Activated CD4-positive, alpha-beta T cell treated with anti-CD3 and anti-CD28 coated beads for 24 hours (primary cell): Measurements from ENCODE around the gene SERPINE1.
A peak's percentile ranks its signal among the peaks of the same experiment; 100 is the strongest.

ENCODE experiments used
- DNase-seq, 2 donors: peaks; one replicate each; pipeline ENCODE4 v3.0.0-alpha.2; 2020; ENCODE audit warnings: low read depth in 2 of 2

The SERPINE1 gene

DNA sequence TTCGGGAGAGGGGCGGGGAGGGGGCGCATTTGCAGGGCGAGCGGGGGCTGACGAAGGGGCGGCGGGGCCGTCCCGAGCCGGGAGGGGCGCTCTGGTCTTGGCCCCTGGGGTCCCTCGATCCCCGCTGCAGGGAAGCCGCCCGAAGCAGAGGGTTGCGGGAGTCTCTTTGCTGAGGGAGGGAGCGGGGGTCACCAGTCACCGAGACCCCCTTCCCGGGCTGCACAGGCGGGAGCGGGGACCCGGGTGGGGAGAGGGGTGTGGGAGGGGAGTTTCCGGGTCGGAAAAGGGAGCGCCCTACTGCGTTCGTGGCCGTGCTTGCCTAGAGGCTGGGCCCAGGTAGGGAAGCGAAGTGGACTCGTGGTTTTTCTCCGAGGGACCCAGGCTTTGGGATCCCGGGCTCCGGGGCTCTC is 27.8 kb downstream of the SERPINE1 start:
- DNase-seq, result no peak

DNA sequence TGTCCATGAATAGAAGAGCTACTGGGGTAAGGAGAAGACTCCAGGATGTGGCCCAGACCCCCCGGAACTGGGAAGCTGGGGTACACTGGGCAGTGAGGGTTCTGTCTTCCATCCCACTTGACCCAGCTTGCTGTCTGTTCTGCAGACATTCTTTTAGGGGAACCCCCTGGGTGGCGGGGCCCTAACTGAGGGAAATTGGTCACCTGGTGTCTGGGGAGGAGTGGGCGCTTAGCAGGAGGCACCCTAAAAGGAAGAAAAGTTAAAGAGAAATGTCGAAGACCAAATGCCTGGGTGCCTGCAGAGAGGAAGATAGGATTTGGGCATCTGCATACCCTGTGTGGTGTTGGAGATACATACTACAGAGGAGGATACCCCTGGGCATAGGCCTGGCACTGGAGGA is 28.4 kb downstream of the SERPINE1 start:
- DNase-seq, result no peak

DNA sequence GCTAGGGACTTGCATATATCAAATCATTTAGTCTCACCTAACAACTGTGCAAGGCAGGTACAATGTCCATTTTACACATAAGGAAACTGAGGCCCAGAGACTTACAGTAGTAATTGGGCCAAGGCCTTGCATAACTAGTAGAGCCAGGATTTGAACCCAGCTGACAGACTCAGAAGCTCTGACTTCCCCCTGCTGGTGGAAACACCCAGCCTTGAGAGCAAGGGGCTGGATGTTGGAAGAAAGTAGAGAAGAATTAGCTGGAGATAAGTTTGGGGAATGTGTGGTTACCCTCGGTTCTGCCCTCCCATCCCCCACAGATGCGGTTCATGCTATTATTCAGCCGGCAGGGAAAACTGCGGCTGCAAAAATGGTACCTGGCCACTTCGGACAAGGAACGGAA is 29.4 kb downstream of the SERPINE1 start:
- DNase-seq, result no peak

DNA sequence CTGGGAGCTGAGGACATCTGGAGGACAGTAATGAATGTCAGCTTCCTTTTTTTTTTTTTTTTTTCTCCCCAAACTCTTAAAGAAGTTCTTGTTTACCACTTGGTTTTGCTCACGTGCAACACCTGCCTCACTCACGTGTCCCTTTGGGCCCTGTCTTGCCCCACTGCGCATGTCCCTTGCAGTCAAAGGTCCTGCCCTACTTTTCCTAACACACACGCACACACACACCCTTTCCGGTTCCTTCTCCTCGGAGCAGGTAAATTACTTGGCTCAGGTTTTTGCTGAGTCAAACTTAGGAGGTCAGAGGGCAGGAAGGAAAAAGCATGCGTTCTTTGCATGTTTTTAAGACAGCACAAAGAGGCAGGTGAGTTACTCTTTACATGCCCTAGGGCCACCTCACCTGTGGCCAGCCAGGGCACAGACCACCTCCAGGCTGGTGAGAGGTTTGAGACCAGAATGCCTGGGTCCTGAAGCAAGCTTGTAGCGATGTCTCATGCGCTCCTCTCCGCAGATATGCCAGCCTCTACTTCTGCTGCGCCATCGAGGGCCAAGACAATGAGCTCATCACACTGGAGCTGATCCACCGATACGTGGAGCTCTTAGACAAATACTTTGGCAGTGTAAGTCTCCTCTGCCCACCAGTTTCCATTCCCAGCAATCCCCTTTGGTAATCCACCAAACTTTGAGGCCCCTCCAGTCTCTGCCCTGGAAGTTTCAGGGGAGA is 30.1 kb downstream of the SERPINE1 start:
- no peak for DNase-seq

DNA sequence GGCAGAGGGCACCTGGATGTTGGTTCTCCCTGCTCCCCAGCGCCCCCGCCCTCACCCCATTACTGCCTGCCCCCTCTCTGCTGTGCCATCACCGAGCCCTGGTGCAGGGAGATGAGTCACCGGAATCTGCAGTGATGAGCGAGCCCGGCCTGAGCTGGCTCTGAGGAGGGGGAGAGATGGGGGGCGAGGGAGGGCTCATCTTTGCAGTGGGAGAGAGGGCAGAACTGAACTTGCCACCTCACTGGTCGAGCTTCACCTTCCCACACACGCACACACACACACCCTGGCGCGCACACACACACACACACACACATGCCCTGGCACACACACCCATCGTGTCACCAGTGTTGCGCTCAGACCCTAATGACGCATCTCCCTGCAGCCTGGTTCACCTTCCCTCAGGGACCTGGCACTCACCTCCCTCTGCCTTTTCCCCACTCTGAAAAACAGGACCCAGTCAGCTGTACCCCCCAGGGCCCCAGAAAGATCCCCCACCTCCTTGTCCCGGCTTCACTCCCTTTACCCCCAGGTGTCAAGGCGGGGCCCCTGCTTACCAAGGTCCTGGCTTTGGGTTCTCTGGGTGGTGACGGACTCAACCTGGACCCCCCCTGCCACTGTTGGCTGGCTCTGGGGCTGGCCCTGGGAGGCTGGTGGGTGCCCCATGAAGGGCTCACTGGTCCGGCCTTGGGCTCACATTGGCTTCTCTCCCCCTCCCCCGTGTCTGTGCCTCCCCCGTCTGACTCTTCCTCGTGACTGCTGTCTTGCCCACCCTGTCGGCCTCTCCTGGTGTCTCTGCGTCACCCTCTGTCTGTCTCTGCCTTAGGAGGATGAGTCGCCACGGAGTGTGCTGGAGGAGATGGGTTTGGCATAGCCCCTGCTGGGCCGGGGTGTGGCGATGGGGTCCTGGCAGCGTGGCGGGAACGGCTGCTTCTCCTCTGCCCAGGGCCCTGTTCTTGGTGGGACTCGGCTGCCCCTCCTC is 33.1 kb downstream of the SERPINE1 start:
- no peak for DNase-seq

DNA sequence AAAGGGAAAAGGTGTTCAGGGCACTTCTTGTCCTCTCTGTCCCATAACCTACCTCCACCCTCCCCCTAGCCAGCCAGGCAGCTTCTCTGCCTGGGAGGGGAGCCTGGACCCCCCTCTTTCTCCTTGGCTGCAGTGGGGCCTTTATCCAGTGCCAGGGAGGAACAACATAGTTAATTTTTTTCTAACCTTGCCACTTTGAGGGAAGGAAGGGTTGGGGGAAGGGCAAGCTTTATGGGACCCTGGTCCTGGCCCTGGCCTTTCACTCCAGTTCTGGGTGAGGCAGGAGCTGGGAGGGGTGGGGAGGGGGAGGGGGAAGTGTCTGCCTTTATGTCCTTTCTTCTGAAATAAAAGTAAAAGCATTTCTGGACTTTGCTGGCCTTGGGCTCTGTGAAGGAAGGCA is 34.0 kb downstream of the SERPINE1 start:
- no peak for DNase-seq

DNA sequence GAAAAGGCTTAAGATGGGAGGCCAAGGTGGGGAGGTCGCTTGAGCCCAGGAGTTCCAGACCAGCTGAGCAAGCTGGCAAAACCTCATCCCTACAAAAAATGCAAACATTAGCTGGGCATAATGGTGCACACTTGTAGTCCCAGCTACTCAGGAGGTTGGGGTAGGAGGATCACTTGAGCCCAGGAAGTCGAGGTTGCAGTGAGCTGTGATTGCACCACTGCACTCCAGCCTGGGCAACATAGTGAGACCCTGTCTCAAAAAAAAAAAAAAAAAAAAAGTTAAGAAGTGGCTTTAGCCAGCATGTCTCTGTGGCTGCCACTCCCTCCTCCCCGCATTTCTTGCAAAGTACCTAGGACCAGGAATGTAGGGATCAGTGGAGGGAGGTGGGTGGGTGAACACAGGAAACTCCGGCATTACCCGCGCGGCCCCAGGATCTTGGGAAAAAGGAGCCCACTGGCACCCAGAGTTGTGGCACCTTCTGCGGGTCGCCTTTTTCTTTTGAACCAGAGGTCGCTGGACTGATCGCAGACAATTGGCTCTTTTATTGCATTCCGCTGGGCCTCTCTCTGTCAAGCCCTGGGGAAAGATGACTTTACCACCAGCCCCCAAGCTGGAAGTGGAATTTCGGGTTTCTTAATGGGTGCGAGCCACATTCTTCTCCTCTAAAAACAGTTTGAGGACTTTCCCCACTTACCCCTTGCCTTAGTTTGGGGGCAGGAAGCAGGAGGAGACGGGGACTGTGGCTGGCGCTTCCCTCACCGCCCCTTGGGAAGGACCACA is 35.0 kb downstream of the SERPINE1 start:
- no peak for DNase-seq

DNA sequence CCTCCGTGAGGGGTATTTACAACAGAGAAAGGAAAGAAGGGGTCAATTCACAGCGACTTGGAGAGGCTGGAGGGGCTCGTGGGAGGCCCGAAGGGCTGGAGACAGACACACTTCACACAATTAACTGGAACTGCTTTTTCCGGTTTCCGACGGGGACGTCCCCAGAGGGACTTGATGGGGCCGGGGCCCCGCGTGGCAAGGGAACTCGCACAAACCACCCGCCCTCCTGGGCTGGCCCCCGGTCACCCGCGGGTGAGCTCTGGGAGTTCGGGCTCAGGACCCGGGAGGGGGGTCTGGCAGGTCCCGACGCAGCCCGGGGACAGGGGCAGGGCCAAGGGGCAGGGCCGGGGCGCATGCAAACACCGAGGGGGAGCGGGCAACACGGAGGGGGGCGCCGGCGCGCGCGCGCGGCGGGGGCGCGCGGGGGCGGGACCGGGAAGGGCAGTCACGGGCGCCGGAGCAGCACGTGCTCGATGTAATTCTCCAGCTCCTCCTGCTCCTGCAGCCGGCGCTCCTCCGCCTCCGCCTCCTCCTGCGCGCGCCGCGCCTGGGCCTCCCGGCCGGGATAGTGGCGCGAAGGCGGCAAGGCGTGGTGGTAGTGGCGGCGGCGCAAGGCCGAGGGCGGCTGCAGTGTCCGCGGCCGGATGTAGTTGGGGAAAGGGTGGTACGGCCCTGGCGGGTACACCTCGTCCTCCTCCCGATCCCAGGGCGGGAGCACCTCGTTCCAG is 35.8 kb downstream of the SERPINE1 start:
- no peak for DNase-seq

DNA sequence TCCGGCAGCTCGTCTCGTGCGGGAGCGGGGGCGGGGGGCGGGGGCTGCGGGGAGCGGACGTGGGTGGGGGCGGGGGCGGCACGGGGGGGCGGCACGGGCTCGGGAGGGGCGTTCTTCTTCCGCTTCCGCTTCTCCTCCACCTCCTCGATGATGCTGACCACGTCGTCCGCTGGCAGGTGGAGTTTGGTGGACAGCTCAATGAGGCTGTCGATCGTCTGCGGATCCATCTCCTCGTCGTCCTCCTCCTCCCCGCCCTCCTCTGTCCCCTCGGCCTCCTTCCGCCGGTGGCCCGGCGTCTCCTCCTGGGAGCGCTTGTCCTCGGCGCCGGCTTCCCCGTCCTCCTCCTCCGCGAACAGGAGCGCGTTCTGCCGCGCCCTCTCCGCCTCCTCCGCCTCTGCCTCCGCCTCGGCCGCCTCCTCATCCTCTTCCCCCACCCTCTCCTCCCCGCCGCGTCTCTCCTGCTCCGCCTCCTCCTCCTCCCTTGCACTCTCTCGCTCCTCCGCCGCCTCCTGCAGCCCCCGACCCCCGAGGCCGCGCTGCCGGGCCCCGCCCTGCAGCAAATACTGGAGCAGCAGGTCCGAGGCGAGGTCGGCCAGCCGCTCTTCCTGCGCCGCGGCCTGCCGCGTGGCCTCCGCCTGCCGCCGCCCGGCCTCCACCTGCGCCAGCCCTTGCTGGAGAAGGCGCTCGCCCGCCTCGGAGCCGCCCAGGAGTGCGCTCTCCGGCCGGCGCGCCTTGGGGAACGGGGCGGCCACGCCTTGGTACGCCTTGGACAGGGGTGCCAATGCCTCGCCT is 36.6 kb downstream of the SERPINE1 start:
- DNase-seq, result no peak

DNA sequence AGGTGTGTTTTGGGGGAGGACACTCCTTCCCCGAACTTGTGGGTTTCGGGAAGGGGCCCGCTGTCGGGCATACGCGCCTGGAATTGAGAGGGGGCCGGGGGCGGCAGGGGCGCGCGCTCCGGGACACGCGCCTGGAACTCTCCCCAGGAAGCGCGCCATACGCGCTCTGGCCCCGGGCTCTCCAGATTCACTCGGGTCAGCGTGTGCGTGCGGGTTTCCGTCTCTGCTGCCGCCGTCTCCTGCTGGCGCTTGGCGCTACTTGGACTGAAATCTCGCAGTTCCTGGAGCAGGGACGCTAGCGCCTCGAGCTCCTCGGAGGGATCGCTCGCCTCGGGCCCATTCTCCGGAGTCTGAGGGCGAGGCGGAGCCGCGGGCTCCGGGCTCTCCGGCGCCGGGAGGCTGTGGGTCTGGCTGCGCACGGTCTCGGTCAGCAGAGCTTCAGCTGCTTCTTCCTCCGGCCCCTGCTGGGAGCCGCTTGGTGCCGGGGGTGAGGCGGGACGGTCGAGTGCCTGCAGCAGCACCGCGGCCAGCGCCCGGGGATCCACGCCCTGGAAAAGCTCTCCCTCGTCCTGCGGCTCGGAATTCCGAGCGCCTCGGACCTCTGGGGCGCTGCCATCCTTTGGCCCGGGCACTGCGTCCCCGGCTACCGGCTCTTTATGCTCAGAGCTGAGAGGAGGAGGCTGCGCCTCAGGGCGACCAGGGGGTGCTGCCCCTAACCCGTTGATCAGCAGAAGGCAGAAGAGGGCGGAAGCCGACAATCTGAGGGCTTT is 37.4 kb downstream of the SERPINE1 start:
- no peak for DNase-seq

DNA sequence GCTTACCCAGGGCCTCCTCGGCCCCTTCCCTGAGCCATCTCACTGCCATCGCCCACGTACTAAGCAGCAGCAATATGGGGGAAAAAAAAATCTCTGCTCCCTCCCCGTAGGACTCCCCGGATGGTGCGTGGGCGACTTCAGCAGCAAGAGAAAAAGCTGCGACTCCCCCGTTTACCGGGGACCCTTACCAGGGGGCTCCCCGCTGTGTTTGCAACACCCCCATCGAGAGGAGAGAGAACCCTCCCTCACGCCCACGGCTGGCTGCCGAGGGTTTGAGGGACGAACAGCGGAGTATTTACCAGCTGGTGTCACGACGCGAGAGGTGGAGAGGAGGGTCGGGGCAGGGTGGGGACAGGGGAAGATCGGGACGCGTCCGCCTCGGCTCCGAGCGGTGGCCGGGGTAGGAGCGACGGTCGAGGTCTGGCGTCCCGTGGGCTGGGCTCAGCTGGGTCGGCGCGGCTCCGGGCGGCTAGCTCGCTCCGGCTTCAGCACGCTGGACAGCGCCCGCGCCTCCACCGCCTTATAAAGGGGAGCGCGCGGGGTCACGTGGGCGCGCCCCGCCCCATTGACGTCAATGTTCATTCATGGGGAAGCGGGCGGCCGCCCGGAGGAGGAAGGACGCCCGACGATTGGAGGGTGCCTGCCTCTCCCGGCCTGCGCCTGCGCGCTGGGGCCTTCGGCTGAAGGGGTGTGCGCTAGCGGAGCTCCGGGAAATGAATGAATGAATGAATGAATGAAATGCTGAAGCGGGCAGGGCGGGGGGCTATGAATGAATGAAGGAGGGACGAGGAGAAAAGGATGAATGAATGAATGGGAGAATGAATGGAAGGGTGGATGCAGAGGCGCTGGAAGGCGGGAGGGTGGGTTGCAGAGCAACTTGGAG is 38.4 kb downstream of the SERPINE1 start, which contains the start of gene VGF:
Gene VGF, minus strand, starts transcription at position 495 of the 883 bp plus-strand sequence. CDS start 726 bp downstream, outside the sequence.
- DNase-seq, result peak; percentile 86 to 89

DNA sequence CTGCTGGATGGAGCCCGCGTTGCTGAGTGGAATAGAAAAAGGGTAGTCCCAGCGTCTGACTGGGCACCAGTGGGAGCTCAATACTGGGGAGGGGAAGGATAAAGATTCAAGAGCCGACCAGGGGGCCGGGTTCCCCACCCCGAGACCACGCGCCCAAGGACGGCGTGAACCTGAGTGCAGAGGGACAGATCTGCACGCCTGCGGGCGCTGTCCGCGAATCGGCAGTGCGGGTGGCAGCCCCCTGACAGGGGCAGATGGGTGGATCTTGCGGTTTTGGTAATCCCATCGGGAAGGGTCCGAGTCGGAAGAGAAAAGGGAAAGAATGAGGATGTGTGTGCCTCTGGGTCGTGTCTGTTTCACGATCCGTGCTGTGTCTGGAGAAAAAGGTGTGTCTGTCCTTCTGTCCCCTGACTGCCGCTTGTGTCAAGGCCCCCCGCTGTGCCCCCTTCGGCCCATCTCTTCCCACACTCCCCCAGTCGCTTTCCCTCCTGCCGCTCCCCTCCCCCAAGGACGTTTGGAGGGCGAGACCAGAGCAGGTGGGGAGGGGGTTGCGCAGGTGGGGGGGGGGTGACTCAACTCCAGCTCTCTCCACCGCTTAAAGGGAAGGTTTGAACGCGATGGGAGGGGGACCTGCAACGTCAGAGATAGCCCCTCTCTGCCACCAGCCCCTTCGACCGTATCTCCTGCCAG is 39.2 kb downstream of the SERPINE1 start:
- DNase-seq, result no peak

DNA sequence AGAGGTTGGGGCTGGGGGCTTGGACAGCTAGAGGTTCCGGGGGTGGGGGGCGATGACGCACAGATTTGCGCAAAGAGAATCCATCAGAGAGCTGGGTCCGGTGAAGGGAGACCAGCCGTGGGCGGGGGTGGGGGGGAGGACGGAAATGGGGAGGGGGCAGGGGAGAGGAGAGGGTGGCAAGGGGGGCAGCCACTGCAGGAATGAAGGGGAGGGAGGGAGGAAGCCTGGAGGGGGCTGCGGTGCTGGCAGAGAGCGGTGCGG is 39.7 kb downstream of the SERPINE1 start:
- no peak for DNase-seq

DNA sequence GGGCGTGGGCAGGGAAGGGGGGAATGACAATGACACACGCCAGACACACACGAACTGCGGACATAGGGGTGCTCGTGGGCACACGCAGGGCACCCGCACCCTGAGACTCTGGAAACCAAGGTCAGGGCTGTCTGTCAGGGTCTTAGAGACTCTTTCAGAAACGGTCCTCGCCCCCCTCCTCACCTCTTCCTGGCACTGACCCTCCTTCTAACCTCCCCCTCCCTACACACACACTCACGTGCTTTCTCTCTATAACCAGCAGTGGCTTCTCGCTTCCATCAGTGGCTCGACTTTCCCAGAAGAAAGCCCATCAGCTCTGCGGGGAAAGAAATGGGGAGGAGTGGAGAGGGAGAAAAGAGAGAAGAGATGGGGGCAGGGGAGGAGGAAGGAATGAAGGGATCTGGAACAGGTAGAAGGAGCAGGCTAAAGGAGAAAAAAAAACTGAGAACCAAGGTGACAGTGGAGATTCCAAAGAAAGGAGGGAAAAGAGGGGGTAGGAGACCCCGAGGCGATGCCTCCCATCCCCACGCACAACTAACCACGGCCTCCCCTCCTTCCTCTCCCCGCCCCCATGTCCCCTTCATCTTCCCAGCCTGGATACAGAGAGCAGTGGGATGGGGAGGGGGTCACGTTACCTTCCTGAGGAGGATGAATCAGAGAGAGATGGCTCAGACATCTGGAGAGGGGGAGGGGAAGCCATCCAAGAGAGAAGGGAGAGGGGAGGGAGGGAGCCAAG is 40.2 kb downstream of the SERPINE1 start:
- DNase-seq, result no peak

DNA sequence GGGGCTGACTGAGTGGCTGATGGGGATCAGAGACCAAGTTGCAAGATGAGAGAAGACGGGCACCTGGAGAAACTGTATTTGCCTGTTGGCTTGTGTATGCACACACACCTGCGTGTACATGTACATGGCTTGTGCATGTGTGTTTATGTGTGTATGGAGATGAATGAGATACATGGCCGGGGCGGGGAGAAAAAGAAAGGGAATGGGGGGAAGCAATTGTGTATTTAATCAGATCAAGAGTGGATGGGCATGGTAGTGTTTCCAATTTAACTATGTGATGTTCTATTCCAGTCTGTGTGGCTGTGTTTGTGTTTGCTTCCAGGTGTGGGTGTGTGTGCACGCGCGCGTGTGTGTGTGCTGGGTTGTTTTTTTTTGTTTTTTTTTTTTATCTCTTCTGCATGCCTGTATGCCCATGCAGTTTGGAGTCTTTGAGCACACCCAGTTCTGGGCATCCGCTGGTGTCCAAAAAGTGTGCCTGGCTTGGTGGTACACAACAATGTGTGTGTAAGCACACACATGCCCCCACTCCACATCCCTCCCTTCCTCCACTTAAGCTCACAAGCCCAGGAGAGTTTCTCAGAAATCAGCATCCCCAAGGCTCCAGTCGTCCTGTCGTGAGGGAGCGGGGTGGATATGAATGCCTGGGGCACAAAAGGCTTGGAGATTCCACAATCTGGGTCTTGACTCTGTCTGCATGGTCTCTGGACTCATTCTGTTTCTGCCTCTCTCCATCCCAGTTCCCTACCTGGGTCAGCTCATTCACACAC is 40.9 kb downstream of the SERPINE1 start:
- no peak for DNase-seq

DNA sequence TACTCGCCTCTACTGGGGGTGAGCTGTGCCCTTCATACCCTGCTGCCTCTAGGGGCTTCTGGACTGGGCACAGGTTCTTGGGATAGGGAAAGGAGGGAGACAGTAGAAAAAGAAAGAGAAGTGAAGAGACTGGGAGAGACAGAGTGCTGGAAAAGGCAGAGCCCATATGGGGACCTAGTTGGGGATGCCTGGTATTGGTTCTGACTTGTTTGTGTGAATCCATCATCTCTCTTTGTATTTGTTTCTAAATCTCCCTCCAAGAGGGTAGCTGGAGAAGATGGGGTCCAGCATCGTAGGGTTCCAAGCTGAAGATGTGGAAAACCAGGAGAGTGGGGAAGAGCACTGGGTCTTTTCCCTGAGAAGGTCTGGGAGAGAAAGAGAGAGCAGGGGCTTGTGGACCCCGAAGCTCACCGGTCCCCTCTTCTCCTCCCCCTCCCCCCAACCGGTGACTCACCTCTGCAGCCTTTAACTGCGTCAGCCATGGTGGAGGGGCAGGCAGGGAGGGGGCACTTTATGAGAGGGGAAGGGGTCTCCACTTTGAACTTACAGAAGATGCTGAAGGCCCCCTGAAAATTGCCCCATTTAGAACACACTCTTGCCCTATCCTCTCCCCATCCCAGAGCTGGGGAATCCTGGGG is 41.6 kb downstream of the SERPINE1 start:
- DNase-seq, result no peak
